GM12801 (cell line): ENCODE results near the gene CHD6.

Source experiments
- TF ChIP-seq, protein P1 (sequence below): IDR thresholded peaks from one replicate; pipeline ENCODE4 v1.5.1; 2011; ENCODE audit warnings: control low read depth; ENCODE audit not compliant: insufficient read length; ENCODE audit errors: extremely low read depth

Gene CHD6

DNA sequence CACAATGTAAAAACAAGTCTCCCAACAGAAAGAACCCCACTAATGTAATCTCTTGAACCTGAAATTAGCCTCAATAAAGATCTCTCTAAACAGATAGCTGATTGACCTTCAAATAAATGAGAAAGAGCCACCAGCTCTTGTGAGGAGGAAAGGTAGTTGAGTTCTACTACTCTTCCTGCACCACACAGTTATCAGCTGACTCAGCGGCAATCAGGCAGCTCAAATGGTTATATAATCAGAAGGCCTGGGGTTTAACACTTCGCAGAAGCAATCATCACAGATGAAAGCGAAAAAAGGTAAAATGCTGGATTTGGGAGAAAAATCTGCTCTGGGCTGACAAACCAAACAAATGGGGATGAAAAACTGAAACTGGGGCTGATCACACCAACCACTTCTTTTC, 91.8 kb downstream of the CHD6 start:
- TF ChIP-seq, protein P1, sequence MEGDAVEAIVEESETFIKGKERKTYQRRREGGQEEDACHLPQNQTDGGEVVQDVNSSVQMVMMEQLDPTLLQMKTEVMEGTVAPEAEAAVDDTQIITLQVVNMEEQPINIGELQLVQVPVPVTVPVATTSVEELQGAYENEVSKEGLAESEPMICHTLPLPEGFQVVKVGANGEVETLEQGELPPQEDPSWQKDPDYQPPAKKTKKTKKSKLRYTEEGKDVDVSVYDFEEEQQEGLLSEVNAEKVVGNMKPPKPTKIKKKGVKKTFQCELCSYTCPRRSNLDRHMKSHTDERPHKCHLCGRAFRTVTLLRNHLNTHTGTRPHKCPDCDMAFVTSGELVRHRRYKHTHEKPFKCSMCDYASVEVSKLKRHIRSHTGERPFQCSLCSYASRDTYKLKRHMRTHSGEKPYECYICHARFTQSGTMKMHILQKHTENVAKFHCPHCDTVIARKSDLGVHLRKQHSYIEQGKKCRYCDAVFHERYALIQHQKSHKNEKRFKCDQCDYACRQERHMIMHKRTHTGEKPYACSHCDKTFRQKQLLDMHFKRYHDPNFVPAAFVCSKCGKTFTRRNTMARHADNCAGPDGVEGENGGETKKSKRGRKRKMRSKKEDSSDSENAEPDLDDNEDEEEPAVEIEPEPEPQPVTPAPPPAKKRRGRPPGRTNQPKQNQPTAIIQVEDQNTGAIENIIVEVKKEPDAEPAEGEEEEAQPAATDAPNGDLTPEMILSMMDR: no peak

- TF ChIP-seq, protein P1: no peak
Measured at GRCh38 chr20:41524980-41525613, 93.1 kb downstream of the CHD6 start.

DNA sequence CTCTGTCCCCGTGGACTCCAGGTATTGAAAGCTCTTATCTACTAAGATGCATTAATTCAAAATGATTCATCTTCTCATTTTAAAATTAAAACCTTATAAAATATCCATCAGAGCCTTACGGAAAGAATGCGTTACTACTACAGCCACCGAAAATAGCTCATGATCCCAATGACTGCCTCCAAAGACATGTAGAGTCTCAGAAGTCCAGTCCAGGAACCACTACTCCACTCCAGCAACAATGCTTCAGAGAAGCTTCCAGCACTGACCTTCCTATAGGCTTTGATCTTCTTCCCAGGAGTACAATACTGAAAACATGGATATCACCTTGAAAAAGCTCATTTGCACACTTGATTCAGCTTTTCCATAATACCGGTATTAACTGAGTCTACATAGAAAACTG, 94.3 kb downstream of the CHD6 start:
- TF ChIP-seq, protein P1: no peak

DNA sequence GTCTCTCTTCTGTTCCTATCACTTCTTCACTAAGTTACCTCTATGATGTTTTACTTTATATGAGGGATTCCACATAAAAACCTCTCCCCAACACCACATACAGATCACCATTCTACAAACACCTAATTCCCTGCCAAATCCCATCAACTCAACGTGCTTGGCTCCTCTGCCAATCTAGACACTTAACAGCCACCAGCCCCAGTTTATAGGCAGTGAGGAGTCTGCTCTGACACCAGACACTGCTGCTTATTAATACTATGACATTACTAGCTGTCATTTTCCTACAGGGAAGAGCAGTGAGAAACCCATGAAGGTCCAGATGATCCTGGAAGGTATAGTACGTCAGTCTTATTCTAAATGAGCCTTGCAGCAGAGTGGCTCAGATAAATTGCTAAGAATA, 104.3 kb downstream of the CHD6 start:
- TF ChIP-seq, protein P1: no peak

DNA sequence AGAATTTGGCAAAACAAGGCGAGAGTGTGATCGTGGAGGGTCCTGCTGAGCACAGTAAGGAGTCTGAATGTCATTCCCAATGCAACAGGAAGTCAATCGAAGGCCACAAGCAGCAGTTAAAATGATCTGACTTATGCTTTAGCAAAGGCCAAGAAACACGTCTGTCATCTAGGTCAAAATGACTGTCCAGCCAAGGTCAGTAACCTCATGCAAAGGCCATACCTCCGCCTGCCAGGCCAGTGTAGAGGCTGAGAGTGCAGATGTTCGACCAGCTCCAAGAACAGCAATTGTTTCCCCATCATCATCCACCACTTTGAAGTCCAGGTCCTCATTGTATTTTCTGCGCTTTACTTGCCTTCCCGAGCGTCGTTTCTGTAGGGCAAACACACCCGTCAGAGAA, 105.6 kb downstream of the CHD6 start:
- TF ChIP-seq, protein P1: no peak

GRCh38 chr20:41510847-41511450, 107.2 kb downstream of the CHD6 start:
- TF ChIP-seq, protein P1: no peak

GRCh38 chr20:41510224-41510623, 108.0 kb downstream of the CHD6 start:
- TF ChIP-seq, protein P1: no peak
